SJSA1 (cell line): ENCODE data around the gene RABGGTA. TPM values are rescaled to one million over a fixed set of nuclear protein-coding genes. Genes with fewer than 3 reads are reported as not detected.

Experiments used
- DNase-seq, 2 experiments: peaks; one replicate each; pipeline ENCODE4 v3.0.0-alpha.2; 2015 to 2020; ENCODE audit warnings: low spot score in 2 of 2, low read depth in 1 of 2
- H3K27ac ChIP-seq: fragments of 250-450 bp; sonication (Bioruptor Pico); 2 replicates; pipeline ENCODE4 v1.5.1; 2020; ENCODE audit warnings: mild to moderate bottlenecking, moderate library complexity
- H3K27me3 ChIP-seq: fragments of 250-450 bp; sonication (Bioruptor Pico); replicated peaks from 2 replicates; pipeline ENCODE4 v1.5.1; 2020; ENCODE audit warnings: mild to moderate bottlenecking, moderate library complexity
- H3K36me3 ChIP-seq: fragments of 250-450 bp; sonication (Bioruptor Pico); 2 replicates; pipeline ENCODE4 v1.5.1; 2020; ENCODE audit warnings: mild to moderate bottlenecking
- H3K4me1 ChIP-seq: fragments of 250-450 bp; sonication (Bioruptor Pico); replicated peaks from 2 replicates; pipeline ENCODE4 v1.6.1; 2021; ENCODE audit warnings: mild to moderate bottlenecking
- H3K4me3 ChIP-seq: fragments of 250-450 bp; sonication (Bioruptor Pico); 2 replicates; pipeline ENCODE4 v1.5.1; 2020; ENCODE audit warnings: mild to moderate bottlenecking
- H3K9me3 ChIP-seq: fragments of 250-450 bp; sonication (Bioruptor Pico); replicated peaks from 2 replicates; pipeline ENCODE4 v1.5.1; 2020; ENCODE audit warnings: mild to moderate bottlenecking
- total RNA-seq: library from RNA; depleted of rRNA; stranded (reverse); fragments of >200 nt; shearing (Covaris generic); gene quantifications from 2 replicates; pipeline ENCODE4 v1.2.3, GENCODE V29; 2014

The RABGGTA gene
- total RNA-seq, 1 experiment from 2014 or later, result 18.0 TPM

DNA sequence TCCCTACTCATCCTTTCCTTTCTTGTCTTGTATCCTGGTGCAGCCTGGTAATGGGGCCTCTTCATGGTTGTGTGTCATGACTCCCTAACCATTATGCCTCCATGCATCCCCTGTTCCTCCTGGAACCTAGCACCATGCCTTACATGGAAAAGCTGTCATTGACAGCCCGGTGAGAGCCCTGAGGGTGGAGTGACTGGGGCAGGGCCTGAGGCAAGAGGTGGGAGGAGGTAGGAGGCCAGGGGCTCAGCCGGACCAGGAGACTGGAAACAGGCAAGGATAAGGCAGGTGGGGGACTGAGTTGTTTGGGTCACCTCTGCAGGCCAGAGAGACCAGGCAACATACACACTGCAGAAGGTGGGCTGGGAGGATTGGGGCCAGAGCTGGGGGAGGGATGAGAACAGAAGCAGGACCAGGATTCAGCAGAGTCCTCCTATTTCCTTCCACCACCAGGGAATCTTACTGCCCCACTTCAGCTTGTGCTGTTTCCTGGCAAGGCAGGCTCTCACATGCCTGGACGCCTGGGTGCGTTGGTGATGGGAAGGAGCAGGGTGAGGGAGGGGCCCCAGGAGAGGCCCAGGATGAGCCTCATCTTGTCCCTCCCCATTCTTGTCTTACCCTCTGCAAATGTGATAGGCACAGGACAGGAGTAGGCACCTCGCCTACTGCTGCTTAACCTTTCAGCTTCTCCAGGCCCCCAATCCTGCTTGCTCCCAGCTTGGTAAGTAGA, 38.3 kb upstream of the RABGGTA start, which contains the start of gene LTB4R2:
LTB4R2 (plus strand) TSS at position 603 of the 727 bp plus-strand sequence. CDS start 525 bp downstream, outside the sequence.
- DNase-seq, result no peak
- H3K27ac ChIP-seq, result no peak within 1 kb of the TSS
- H3K9me3 ChIP-seq, result no peaks in the 10 kb centered on the region
- H3K4me3 ChIP-seq, result no peak within 1 kb of the TSS
- no peaks in the 10 kb centered on the region for H3K4me1 ChIP-seq
- H3K27me3 ChIP-seq, result no peaks in the 10 kb centered on the region
- H3K36me3 ChIP-seq, result peaks cover 36% of the 10 kb centered on the region

DNA sequence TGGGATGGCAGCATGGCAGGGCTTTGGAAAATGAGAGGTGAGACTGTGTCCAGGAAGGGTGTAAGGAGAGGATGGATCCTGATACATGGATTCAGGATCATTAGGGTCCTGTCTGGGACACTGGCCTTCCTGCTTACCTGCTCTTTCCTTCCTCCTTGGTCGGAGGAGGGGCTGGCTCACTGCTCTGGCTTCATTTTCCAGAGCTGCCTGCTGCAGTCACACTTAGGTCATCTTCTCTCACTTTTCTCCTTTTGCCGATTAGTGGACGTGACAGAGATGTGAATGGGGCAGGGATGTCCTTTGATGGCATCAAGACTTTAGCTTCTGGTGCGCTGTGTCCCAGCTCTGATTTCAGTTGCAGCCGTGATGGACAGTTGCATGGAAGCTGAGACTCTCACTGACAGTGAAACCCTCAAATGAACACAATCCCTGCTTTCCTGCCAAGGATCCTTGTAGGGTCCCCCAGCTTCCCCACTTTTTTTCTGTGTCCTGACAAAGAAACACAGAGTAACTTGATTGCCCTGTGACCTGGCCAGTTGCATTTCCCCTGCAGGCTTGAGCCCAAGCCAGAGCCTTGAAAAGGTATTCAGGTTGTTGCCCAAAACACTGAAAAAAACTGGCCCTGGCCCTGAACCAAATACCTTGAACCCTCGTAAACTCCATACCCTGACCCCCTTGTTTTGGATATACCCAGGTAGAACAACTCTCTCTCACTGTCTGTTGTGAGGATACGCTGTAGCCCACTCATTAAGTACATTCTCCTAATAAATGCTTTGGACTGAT, 37.1 kb upstream of the RABGGTA start:
- no peak for DNase-seq

DNA sequence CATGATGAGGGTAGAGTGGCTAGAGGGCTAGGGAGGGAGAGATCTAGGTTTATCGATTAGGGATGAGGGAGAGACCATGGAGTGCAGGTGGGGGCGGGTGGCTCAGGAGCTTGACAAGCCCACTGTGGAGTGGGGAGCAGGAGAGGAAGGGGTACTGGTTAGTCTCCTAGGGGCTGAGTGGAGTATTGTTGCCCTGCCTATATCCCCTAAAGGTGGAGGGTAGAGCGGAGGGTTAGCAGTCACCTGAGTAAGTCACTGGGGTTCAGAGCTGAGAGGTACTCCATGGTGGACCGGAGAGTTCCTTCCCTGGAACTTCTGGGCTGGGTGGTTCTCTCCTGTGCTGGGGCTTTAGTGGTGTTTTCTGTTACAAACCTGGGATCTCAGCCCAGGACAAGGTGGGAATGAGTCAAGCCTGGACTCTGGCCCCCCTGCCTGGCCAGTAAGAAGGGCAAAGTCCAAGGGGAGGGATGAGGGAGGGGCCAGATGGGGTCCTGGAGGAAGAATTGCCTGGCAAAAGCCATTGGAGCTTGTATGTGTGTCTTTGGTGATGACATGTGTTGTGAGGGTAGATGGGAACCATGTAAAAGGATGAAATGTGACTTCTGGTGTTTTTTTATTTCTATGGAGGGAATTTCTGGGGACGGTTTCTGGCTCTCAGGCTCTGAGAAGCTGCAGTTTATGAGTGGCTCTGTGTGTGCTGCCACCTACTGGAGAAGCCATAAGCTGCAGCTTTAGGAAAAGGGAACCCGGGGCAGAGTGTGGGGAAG, 36.4 kb upstream of the RABGGTA start, which contains the start of gene CIDEB:
CIDEB (minus strand) TSS at position 403 of the 767 bp plus-strand sequence; CDS start at position 284, 119 bp downstream.
- H3K36me3 ChIP-seq, result peaks cover 55% of the 10 kb centered on the region
- peak; percentile 38 to 64 for DNase-seq
- no peaks in the 10 kb centered on the region for H3K9me3 ChIP-seq

More for the DNA sequence above, 37.1 kb upstream of the RABGGTA start:
- Histone ChIP-seq H3K4me1 (no peaks in the 10 kb centered on the region), H3K36me3 (peaks cover 48% of the 10 kb centered on the region), H3K4me3 (no peak overlapping the region), H3K9me3 (no peaks in the 10 kb centered on the region), H3K27me3 (no peaks in the 10 kb centered on the region), H3K27ac (no peak overlapping the region)

DNA sequence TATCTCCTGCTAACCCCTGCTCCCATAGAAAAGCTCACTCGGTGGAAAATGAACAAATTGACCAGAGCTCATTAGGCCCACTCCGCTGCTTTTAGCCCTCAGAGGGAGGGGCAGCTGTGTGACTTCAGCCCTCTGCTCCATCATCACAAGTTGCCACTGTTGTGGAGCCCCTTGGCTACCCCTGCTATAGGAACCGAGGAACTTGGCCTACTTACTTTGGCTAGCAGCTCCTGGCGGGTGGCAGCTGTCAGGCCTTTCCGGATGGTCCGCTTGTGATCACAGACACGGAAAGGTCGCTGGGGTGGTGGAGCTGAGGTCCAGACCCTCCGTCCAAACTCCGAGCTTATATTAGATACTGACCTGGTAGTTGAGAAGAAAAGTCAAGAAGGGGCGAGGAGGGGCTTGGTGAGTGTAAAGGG, 35.8 kb upstream of the RABGGTA start:
- no peak for DNase-seq
- H3K27me3 ChIP-seq, result no peaks in the 10 kb centered on the region
- H3K9me3 ChIP-seq, result no peaks in the 10 kb centered on the region
- no peaks in the 10 kb centered on the region for H3K4me1 ChIP-seq
- no peak overlapping the region for H3K4me3 ChIP-seq
- H3K27ac ChIP-seq, result no peak overlapping the region
- peaks cover 61% of the 10 kb centered on the region for H3K36me3 ChIP-seq

More for the DNA sequence above, 36.4 kb upstream of the RABGGTA start, which contains the start of gene CIDEB:
- Histone ChIP-seq H3K4me1 (no peaks in the 10 kb centered on the region), H3K27ac (no peak within 1 kb of the TSS), H3K27me3 (no peaks in the 10 kb centered on the region), H3K4me3 (no peak within 1 kb of the TSS)

DNA sequence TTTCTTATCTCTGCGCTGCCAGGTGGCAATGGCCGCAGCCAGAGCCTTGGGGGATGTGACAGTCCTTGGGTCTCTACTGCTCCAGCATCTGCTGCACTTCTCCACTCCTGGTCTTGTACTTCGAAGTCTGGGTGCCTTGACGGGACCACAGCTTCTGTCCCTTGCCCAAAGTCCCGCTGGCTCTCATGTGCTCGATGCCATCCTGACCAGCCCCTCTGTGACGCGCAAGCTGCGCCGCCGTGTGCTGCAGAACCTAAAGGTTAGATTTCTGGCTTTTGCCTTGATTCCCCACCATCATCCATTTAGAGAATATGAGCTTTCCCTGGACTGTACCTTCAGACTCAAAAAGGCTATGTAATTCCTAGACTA, 32.6 kb upstream of the RABGGTA start:
- Histone ChIP-seq H3K27me3 (no peaks in the 10 kb centered on the region), H3K4me3 (no peak overlapping the region), H3K4me1 (peaks cover 13% of the 10 kb centered on the region), H3K9me3 (no peaks in the 10 kb centered on the region), H3K27ac (no peak overlapping the region), H3K36me3 (peaks cover 64% of the 10 kb centered on the region)
- no peak for DNase-seq

DNA sequence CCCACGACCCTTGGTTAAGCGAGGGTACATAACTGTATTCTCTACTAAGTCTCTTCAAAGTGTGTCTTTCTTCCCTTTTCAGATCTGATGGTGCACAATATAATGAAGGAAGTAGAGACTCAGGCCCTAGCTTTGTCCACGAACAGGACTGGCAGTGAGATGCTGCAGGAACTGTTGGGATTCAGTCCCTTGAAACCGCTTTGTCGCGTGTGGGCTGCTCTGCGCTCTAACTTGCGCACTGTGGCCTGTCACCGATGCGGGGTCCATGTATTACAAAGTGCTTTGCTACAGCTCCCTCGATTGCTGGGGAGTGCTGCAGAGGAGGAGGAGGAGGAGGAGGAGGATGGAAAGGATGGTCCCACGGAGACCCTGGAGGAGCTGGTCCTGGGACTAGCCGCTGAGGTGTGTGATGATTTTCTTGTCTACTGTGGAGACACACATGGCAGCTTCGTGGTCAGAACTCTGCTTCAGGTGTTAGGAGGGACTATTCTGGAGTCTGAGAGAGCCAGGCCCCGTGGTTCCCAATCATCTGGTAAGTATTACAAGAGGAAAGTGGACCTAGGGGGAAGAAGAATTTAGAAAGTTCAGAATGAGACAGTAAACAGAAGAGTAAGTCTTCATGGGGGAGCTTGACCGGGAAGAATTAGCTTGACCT, 29.1 kb upstream of the RABGGTA start:
- peaks cover 58% of the 10 kb centered on the region for H3K36me3 ChIP-seq
- H3K27ac ChIP-seq, result 0 out of 2 replicates have a peak overlapping the region, but pooled peaks have one; percentile 26
- H3K27me3 ChIP-seq, result no peaks in the 10 kb centered on the region
- peaks cover 24% of the 10 kb centered on the region for H3K4me1 ChIP-seq
- no peak for DNase-seq
- no peaks in the 10 kb centered on the region for H3K9me3 ChIP-seq
- H3K4me3 ChIP-seq, result peak overlapping the region; percentile 56

DNA sequence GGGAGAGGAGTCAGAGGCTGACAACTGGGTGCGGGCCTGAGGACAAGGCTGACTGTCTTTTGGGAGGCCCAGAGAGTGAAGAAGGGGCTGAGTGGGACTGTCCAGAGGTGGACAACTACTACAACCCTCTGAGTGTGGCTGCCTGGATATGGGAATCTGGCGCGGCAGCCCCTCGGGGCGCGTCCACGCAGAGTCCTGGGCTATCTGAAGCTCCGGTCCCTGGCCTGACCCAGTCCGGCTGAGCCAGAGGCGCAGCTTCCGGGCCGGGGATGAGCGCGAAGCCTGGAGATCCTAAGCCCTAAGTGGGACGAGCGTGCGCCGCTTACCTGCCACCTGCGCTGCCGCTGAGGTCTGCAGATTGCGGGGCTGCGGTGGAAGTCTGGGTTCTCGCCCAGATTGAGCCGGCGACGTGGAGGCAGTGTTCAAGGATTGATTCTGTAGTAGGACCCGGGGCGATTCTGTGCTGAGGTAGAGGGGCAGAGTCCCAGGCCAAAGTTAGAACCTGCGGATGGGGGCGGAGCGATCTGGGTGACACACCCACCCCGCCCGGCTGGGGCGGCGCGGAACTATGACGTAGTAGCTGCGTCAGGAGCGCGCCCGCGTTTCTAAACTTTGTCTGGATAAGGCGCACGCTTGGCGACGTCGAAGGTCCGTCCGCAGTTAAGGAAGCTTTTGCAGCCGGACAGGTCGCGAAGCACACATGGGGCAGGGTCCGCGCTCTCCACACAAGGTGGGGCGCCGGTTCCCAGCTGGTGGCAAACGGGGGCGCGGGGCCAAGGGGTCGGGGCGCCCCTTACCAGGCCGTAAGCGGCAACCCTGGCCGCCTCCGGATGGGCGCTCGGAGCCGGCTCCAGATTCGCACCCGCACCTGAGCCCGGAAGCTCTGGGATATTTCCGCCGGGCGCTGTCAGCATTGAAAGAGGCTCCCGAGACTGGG, 28.1 kb upstream of the RABGGTA start, which contains the start of the genes DHRS1 and NOP9:
DHRS1 (minus strand) TSS at position 526 of the 937 bp plus-strand sequence. CDS start 674 bp downstream, outside the sequence.
NOP9 (plus strand) TSS at position 596 of the 937 bp plus-strand sequence; CDS start at position 701, 105 bp downstream.
- Histone ChIP-seq H3K27ac (peak within 1 kb of the TSS; percentile 26), H3K4me1 (peaks cover 24% of the 10 kb centered on the region), H3K9me3 (no peaks in the 10 kb centered on the region), H3K36me3 (peaks cover 50% of the 10 kb centered on the region), H3K4me3 (peak within 1 kb of the TSS; percentile 56), H3K27me3 (no peaks in the 10 kb centered on the region)
- peak; percentile 74 to 84 for DNase-seq

DNA sequence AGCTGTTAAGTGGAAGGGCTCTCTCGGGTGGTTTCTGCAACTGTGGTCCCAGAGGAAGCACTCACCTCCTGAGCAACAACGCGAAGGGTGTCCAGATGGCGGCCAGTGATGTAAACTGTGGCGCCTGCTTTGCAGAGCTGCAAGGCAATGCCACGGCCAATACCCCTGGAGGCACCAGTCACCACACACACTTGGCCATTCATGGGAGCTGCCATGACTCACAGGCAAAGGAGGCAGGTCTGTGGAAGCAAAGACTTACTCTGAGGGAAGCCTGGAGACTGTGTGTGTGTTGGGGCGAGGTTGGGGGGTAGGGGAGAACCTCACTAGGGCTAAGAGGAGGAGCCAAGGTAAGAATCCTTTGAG, 27.5 kb upstream of the RABGGTA start:
- DNase-seq, result peak; percentile 42 to 80
- H3K27me3 ChIP-seq, result no peaks in the 10 kb centered on the region
- peaks cover 43% of the 10 kb centered on the region for H3K36me3 ChIP-seq
- H3K4me3 ChIP-seq, result peak overlapping the region; percentile 56
- peaks cover 24% of the 10 kb centered on the region for H3K4me1 ChIP-seq
- peak overlapping the region; percentile 26 for H3K27ac ChIP-seq
- H3K9me3 ChIP-seq, result no peaks in the 10 kb centered on the region

DNA sequence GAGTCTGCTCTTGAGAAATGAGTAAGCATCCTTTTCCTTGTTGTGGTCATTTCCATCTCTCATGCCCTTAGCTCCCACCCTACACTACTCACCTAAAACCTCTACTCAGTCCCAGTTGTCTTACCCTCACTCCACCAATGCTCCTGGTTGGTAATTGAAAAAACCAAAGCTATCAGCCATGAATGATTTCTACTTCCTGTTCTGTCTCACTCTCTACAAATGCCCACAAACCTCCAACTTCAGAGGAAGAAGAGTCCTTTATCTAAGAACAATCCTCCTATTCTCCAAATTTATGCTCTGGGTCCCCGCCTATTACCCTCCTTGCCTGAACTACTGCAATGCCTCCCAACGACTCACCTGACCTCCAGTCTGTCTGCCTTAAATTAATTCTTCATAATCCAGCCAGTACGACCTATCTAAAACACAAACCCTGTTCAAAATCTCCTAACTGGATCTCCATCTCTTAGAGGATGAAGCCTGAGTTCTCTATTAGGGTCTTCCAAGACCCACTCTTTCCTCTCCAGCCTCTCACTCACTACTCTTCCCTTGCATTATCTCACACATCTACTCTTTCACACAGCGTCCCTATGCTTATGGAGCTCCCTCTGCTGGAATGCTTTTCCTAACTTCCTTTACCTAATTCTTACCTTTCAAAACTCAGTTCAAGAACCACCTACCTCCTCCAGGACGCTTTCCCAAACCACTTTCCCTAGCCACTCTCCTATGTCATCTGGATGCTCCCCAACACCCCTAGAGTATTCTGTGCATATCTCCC, 26.0 kb upstream of the RABGGTA start:
- Histone ChIP-seq H3K27ac (no peak overlapping the region), H3K36me3 (peaks cover 28% of the 10 kb centered on the region), H3K27me3 (no peaks in the 10 kb centered on the region), H3K4me3 (no peak overlapping the region), H3K4me1 (peaks cover 24% of the 10 kb centered on the region), H3K9me3 (no peaks in the 10 kb centered on the region)
- no peak for DNase-seq

DNA sequence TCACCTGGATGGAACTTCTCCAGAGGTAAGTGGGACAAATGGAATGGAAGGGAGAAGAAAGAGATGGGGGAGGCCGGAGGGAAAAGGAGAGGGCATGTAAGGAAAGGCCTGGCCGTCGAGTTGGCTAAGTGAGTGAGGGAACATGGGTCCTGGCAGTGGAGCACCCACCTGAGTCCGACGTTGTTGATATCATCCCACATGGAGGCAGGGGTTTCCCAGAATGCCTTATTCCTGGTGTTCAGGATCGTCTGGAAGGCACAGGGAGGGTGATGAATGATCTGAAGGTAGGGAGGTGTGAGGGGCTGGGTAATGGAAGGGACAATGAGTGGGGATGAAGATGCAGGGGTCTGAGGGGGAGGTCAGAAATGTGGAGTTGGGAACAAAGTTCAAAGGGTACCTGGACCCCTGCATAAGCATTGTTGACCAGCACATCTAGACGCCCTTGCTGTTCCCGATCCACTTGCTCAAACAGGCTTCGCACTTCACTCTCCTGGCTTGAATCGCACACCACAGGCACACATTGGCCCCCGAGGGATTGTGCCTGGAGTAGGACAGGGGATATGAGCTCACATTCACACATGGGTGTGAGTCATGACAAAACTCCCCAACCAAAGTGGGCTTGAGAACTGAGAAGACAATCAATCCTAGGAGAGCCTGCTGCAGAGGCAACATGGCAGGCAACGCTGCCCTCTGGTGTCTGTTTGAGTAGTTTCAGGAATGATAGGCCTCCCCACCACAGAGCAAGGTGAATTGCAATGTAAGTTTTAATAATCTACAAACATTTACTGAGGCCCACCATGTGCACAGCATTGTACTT, 25.2 kb upstream of the RABGGTA start:
- peaks cover 23% of the 10 kb centered on the region for H3K36me3 ChIP-seq
- H3K4me3 ChIP-seq, result no peak overlapping the region
- DNase-seq, result peak; percentile 49 to 78
- H3K27me3 ChIP-seq, result no peaks in the 10 kb centered on the region
- H3K27ac ChIP-seq, result peak overlapping the region; percentile 51; the same call in 1 of the 2 replicates
- H3K4me1 ChIP-seq, result peaks cover 24% of the 10 kb centered on the region
- H3K9me3 ChIP-seq, result no peaks in the 10 kb centered on the region

DNA sequence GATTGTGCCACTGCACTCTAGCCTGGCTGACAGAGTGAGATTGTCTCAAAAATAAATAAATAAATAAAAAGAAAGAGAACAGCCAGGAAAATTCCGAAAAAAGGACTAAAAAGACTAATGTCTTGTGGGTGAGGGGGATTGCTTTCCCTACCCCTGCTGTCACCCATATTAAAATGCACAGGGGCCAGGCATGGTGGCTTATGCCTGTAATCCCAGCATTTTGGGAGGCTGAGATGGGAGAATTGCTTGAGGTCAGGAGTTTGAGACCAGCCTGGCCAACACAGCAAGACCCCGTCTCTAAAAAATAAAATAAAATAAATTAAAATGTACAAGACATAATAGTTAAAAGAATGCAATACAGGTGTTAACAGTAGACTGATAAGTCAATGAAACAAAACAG, 22.1 kb upstream of the RABGGTA start:
- no peaks in the 10 kb centered on the region for H3K9me3 ChIP-seq
- H3K4me1 ChIP-seq, result peaks cover 6% of the 10 kb centered on the region
- H3K4me3 ChIP-seq, result no peak overlapping the region
- H3K36me3 ChIP-seq, result peaks cover 17% of the 10 kb centered on the region
- DNase-seq, result no peak
- H3K27ac ChIP-seq, result no peak overlapping the region
- H3K27me3 ChIP-seq, result no peaks in the 10 kb centered on the region
